SK-MEL-5 (cell line): Measurements from ENCODE around the gene CDPF1. TPM values are rescaled to one million over a fixed set of nuclear protein-coding genes. Genes with fewer than 3 reads are reported as not detected.

Source experiments
- DNase-seq: peaks from one replicate; pipeline ENCODE4 v3.0.0-alpha.2; 2016; ENCODE audit warnings: low read depth, low spot score
- in situ Hi-C: cut with HindIII; loops from 2 replicates; pipeline ENCODE4 v1.10.0; 2016; ENCODE audit warnings: low sequenced_read_pairs, high pct_unique_total_duplicates, low pct_unique_long_range_greater_than_20kb
- total RNA-seq: library from RNA; depleted of rRNA; stranded (reverse); fragments of >200 nt; shearing (Covaris generic); gene quantifications from 2 replicates; pipeline ENCODE4 v1.2.3, GENCODE V29; 2014

Gene CDPF1
- total RNA-seq, 1 experiment from 2014 or later: 29.2 TPM

- DNase-seq: no peak
- in situ Hi-C loops: no loop called here
Measured at GRCh38 chr22:46240073-46240472, 10.0 kb downstream of the CDPF1 start.

- no peak for DNase-seq
- in situ Hi-C loops: no loop called here
Measured at GRCh38 chr22:46239261-46240048, 10.6 kb downstream of the CDPF1 start.

- in situ Hi-C loops: no loop called here
Measured at GRCh38 chr22:46238541-46238940, 11.6 kb downstream of the CDPF1 start.

GRCh38 chr22:46237453-46238124 is 12.5 kb downstream of the CDPF1 start:
- no peak for DNase-seq
- in situ Hi-C loops: no loop called here

More at GRCh38 chr22:46238541-46238940, 11.6 kb downstream of the CDPF1 start:
- no peak for DNase-seq

GRCh38 chr22:46234969-46235368 is 15.1 kb downstream of the CDPF1 start:
- no peak for DNase-seq
- in situ Hi-C loops: no loop called here

- in situ Hi-C loops: no loop called here
- peak; percentile 54 for DNase-seq
Measured at GRCh38 chr22:46233231-46233630, 16.9 kb downstream of the CDPF1 start.

GRCh38 chr22:46230262-46230901 is 19.7 kb downstream of the CDPF1 start:
- in situ Hi-C loops: no loop called here
- DNase-seq: no peak

- in situ Hi-C loops: no loop called here
- no peak for DNase-seq
Measured at GRCh38 chr22:46229701-46230100, 20.4 kb downstream of the CDPF1 start.

- no peak for DNase-seq
- in situ Hi-C loops: no loop called here
Measured at GRCh38 chr22:46226577-46226976, 23.5 kb downstream of the CDPF1 start.

- in situ Hi-C loops: no loop called here
- DNase-seq: no peak
Measured at GRCh38 chr22:46225631-46226030, 24.5 kb downstream of the CDPF1 start.

- in situ Hi-C loops: no loop called here
- no peak for DNase-seq
Measured at GRCh38 chr22:46224898-46225290, 25.2 kb downstream of the CDPF1 start.

- no peak for DNase-seq
- in situ Hi-C loops: no loop called here
Measured at GRCh38 chr22:46224044-46224897, 25.8 kb downstream of the CDPF1 start.

- DNase-seq: no peak
- in situ Hi-C loops: no loop called here
Measured at GRCh38 chr22:46220921-46221320, 29.2 kb downstream of the CDPF1 start.

- in situ Hi-C loops: no loop called here
- no peak for DNase-seq
Measured at GRCh38 chr22:46219636-46220035, 30.5 kb downstream of the CDPF1 start.

GRCh38 chr22:46214616-46215015 is 35.5 kb downstream of the CDPF1 start:
- in situ Hi-C loops: no loop called here
- no peak for DNase-seq

GRCh38 chr22:46214149-46214548 is 35.9 kb downstream of the CDPF1 start:
- DNase-seq: no peak
- in situ Hi-C loops: no loop called here

GRCh38 chr22:46213052-46213451 is 37.0 kb downstream of the CDPF1 start:
- in situ Hi-C loops: no loop called here
- DNase-seq: no peak

- DNase-seq: no peak
- in situ Hi-C loops: no loop called here
Measured at GRCh38 chr22:46212195-46212594, 37.9 kb downstream of the CDPF1 start.
